ENCODE measurements around the gene NT5C1A.

NT5C1A gene

DNA sequence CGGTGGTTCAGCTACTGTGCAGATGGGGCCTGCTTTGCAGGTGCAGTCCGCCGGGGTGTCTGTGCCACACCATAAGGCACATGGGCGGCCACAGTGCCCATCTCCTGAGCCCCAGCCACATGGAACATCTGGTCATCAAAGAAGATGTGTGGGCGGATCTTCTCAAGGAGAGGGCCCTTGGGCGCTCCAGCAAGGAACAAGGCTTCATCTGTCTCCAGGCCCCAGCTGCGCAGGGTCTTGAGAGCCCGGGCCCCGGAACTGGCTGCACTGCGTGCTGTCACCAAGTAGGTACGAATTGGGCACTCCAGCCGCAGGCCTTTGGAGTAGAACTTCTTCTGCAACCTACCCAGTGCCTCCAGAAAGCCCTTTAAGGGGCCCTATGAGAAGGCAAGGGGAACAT lies 12.8 kb downstream of the NT5C1A start:
- no peak for DNase-seq

GRCh38 chr1:39657923-39658485 lies 13.9 kb downstream of the NT5C1A start:
- no peak for DNase-seq

- DNase-seq = no peak
These were observed 14.5 kb downstream of the NT5C1A start for GRCh38 chr1:39657402-39657801.

DNA sequence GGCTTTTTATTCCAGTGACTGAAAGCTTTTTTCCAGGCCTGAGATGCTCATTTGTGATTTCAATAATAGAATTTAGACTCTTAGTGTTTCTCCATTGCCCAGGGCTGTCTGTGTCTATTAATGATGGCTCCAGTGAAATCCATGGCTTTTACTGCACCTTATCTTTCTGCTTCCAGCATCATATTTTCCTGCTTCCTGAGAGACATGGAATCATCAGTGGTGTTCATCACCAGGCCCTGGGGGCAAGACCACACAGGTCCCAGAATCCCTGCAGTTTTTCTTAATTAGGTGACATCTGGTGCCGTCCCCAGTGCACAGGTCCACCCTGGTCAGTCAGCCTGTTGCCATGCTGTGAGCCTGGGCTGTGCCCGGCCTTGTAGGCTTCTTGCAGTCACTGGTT lies 15.5 kb downstream of the NT5C1A start:
- DNase-seq = no peak

DNA sequence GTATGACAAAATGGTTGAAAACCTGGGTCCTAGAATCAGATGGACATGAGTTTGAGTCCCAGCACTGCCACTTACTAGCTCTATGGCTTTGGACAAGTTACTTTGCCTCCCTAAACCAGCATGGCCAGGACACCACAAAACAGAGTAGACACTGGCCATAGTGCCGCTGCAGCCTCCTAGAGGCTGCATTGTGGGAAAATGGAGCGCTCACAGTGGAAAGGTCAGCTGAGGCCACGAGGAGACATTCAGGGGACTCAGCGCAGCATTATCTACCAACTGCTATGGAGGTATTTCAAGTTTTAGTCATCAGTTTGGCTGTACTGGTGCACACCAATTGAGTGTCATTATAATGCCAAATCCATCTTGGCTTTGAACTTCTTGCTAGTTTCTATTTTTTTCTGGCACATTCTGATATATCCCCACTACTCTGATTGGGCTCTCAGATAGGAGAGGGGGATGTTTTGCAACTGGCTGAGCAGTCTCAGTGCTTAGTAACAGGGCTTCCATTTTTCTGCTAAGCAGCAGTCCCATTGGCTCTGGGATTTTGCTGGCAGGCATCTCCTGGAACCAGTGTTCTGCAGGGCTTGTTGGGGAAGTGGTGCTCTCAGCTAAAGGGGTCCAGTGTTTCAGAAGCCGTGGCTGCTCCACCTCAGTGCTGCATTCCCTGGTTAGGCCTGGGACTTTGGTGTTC lies 16.2 kb downstream of the NT5C1A start:
- DNase-seq = no peak

GRCh38 chr1:39654291-39654690 lies 17.6 kb downstream of the NT5C1A start:
- no peak for DNase-seq

- DNase-seq = peak; percentile 50
These were observed 18.3 kb downstream of the NT5C1A start for GRCh38 chr1:39653546-39654031.

- no peak for DNase-seq
These were observed 19.4 kb downstream of the NT5C1A start for GRCh38 chr1:39652554-39652953.

DNA sequence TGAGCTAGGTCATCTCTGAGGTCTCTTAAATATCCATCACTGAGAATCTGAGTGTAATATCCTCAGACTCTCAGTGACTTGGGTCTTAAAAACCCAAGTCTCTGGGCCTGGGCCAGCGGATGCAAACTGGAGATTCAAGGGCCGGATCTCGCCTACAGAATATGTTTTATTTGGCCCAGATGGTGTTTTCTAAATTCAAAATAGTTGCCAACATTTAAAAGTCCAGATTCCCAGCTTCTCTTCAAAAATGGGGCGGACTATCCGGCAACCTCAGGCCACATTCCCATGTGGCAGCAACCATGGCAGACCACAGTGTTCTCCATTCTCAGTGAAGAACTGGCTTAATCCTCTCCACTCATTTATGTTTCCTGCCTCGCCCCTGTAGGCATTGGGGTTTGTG lies 19.8 kb downstream of the NT5C1A start:
- no peak for DNase-seq

DNA sequence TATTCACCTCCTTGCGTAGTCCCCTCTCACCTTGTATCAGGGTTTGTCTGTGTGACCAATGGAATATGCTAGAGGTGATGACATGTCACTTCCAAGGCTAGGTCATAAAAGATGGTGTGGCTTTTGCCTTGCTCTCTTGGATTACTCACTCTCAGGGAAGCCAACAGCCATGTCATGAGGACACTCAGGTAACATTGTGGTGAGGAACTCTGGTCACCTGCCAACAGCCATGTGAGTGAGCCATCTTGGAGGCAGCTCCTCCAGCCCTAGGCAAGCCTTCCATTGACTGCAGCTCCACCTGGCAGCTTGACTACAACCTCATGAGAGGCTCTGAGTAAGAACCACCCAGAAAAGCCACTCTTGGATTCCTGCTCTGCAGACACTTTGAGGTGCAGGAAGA lies 21.5 kb downstream of the NT5C1A start:
- DNase-seq = no peak

GRCh38 chr1:39649636-39650185 lies 22.2 kb downstream of the NT5C1A start:
- DNase-seq = no peak

DNA sequence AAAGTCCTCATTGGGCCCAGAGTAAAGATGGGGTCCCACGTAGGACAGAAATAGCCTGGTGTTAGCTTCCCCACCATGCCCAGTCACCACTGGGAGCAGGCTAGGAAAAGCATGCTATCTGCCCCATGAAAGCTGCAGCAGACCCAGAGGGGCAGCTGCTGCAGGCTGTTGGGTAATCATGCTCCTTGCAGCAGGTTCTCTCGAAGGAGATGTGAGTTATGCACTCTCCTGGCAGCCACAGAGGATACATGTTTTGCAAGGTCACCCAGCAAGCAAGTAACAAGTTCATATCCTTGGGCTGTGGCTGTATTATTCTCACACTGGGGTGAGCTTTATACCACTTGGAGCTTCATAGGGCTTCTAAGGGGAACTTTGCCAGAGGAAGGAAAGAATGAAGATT lies 23.4 kb downstream of the NT5C1A start:
- DNase-seq = no peak

- no peak for DNase-seq
These were observed 24.7 kb downstream of the NT5C1A start for GRCh38 chr1:39647247-39647646.

DNA sequence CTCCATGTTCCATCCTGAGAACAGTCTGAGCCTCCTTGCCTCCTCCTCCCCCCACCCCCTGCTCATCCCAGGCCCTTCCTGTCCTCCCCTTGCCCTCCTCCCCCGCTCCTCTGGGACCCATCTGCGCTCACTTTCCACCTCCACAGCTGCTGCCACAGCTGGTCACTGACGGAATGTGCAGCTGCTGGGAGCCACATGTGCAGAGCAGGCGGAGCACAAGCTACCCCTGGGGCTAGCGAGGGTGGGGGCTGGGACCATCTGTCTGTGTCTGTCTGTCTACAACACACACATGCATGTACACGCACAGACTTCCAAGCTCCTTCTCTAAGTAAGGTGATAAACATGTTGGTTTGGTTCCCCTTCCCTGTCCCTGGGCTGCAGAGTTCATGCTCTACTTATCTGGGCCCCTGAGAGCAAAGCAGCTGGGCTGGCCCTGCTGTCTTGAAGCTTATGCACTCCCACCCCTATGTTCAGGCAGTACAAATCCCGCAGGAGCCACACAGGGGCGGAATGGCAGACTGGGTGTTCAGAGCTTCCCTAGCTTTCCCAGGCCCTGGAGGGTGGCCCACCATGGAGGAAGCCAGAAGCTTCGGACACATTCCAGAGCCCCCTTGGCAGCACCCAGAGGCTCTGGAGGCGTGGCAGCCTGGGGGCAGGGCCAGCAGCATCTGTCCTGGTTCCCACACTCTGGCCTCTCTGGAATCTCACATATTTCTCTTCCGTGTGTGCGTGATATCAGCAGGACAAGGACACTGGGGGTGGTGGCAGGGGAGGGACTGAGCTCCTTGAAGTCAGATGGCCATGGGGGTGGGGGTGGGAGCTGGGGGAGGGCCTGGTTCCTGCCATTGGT lies 25.4 kb downstream of the NT5C1A start:
- DNase-seq = peak; percentile 86

DNA sequence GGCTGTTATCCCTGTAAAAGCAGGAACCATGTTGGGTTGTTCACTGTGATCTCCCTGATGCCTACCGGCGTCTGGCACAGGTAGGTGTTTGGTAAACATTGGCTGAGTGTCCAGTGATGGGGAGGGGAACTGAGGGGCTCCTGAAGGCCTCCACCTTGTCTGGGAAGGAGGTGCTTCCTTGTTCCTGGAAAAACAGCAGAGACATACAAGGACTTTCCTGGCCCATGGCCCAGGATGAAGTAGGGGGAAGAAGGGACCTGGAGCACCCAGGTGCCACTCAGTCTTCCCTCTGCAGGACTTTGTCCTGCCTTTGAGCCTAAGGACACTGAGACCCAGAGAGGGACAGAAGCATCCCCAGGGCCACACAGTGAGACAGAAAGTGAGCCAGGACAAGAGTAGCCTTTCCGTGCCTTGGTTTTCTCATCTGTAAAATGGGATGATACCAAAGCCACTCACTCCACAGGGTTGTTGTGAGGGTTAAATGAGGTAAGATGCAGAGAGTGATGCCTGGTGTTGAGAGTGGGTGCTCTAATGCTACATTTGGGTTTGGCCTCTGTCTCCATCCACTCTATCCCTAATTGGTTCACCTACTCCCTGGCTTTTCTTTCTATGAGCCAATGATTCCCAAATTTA lies 26.4 kb downstream of the NT5C1A start:
- no peak for DNase-seq

- DNase-seq = no peak
These were observed 28.2 kb downstream of the NT5C1A start for GRCh38 chr1:39643705-39644104.

DNA sequence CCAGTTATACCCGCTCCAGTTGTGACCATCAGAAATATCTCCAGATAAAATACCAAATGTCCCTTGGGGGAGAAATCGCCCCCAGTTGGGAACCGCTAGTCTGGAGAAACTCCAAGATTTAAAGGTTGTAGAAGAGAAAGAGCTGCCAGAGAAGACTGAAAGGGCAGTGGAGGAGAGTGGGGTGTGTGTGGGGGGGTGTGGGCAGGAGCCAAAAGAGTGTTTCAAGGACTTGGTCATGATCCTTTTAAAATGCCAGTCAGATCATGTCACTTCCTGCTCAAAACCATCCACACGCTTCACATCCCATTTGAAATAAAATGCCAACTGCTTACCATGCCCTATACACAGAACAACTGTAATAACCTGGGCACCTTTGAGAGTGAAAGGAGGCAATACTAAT lies 29.1 kb downstream of the NT5C1A start:
- no peak for DNase-seq

DNA sequence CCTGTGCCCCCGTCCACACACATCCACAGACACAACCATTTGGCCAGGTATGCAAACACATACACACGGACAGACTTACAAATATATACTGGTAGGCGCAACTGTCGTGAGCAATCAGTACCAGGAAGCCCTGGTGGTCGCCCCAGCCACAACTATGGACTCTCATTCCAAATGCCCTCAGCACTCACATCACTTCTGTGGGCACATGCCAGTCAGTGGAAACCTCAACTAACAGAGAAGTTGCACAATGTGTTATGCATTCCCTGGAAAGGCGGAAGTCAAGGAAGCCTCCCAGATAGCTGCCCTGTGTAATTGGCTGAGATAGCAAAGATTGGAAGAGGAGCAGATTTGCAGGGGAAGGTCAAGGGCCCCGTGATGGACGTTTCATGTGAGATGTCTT lies 31.0 kb downstream of the NT5C1A start:
- no peak for DNase-seq

DNA sequence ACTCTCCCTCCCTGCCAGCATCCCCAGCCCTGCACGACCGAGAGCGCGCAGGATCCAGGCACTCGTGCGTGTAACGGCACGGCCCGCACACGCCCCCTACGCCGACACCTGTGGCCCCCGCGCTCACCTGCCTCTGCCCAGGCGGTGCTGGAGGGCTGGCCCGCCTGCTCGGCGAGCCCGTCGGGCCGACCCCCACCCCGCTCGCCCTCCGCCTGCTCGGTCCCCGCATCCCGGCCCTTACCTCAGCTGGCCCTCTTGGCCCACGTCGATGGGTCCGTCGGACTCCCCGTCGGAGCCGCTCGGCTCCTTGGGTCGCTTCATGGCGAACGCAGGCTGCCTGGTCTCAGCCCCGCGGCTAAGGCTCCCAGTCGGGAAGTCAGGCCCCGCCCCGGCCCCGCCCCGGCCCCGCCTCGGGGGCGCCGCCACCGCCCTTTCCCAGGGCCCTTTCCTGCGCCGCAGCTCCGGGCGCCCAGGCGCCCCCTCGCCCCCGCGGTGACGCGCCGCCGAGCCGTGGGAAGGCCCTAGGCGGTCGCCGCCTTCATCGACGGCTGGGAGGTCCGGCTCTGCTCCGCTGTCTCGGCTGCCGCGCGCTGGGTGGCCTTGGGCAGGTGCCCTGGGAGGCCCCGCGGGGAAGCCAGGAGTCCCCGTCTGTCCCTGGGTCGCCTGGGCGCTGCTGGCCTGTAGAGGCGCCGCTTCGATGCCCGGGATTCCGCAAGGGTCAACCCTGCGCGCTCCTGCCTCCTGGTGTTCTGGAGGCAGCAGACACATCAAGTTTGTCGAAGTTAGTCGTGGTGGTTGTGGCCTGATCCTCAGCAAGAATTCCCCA lies 32.4 kb downstream of the NT5C1A start, which contains the start of gene HEYL:
Gene HEYL, minus strand, starts transcription at position 339 of the 826 bp plus-strand sequence. Its CDS starts 18 bp downstream, at position 321.
- DNase-seq = peak; percentile 83

- DNase-seq = no peak
These were observed 33.0 kb downstream of the NT5C1A start for GRCh38 chr1:39638965-39639304.

- no peak for DNase-seq
These were observed 34.5 kb downstream of the NT5C1A start for GRCh38 chr1:39637361-39637760.

DNA sequence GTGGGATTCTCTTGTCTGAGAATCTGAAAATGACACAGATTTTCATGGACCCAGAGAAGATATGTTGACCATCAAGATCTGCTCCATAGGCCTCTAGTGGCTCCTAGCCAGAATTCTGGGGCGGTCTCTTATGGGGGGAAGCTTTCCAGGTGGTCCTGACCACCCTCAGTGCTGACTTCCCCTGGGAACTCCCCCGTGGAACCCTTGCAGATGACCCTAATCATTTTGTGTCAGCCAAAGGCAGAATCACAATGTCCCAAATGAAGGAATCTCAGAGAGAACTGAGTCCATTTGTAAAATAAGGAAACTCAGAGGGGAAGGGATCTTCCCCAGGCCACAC lies 36.1 kb downstream of the NT5C1A start:
- no peak for DNase-seq

Data from right kidney (tissue), 1 donor.